Common myeloid progenitor, CD34-positive (primary cell): ENCODE data around the gene FAM120C.

ENCODE experiments used
- CTCF ChIA-PET: fragments of 350-600 bp; sonication (Branson Sonifier 250); formaldehyde crosslinking; loops from one replicate; lab custom pipeline; 2021; ENCODE audit warnings: antibody characterized with exemption; lab: Charles Lee
- POLR2A ChIA-PET: fragments of 350-600 bp; sonication (Branson Sonifier 250); formaldehyde crosslinking; loops from one replicate; lab custom pipeline; 2021; ENCODE audit warnings: antibody characterized with exemption; lab: Charles Lee
- DNase-seq, 3 donors: peaks; one replicate each; pipeline versions ENCODE4 v3.0.0 to v3.0.0-alpha.2; 2013
- H3K27ac ChIP-seq, 2 experiments: 1 replicate in 1 of 2; 2 replicates in 1 of 2; pipeline ENCODE4 v1.7.0; 2013; ENCODE audit warnings: inconsistent platforms in 2 of 2, low read length in 2 of 2, mild to moderate bottlenecking in 2 of 2, low read depth in 1 of 2, moderate library complexity in 1 of 2; ENCODE audit not compliant: severe bottlenecking in 2 of 2, insufficient read depth in 1 of 2, poor library complexity in 1 of 2
- H3K27me3 ChIP-seq, 5 experiments: replicated peaks in 2 of 5; 1 replicate in 3 of 5; 2 replicates in 2 of 5; pipeline versions ENCODE4 v1.6.1 to v1.7.0; 2013; ENCODE audit warnings: low read length in 4 of 5, mild to moderate bottlenecking in 2 of 5, moderate library complexity in 2 of 5, inconsistent platforms in 1 of 5; ENCODE audit not compliant: insufficient read depth in 5 of 5, control insufficient read depth in 4 of 5
- H3K36me3 ChIP-seq, 4 experiments: 1 replicate in 2 of 4; 2 replicates in 2 of 4; pipeline versions ENCODE4 v1.6.1 to v1.7.0; 2013; ENCODE audit warnings: low read length in 3 of 4, control low read depth in 1 of 4, mild to moderate bottlenecking in 1 of 4; ENCODE audit not compliant: control insufficient read depth in 4 of 4, insufficient read depth in 4 of 4
- H3K4me1 ChIP-seq, 4 experiments: 1 replicate in 3 of 4; 2 replicates in 1 of 4; pipeline versions ENCODE4 v1.6.1 to v1.7.1; 2013; ENCODE audit warnings: low read length in 3 of 4, mild to moderate bottlenecking in 3 of 4, control low read depth in 1 of 4, inconsistent platforms in 1 of 4, moderate library complexity in 1 of 4; ENCODE audit not compliant: control insufficient read depth in 4 of 4, insufficient read depth in 4 of 4; ENCODE audit errors: control extremely low read depth in 1 of 4
- H3K4me3 ChIP-seq, 7 experiments: 1 replicate in 4 of 7; 2 replicates in 3 of 7; pipeline versions ENCODE4 v1.5.1 to v1.7.0; 2013; ENCODE audit warnings: mild to moderate bottlenecking in 7 of 7, low read length in 6 of 7, moderate library complexity in 6 of 7, inconsistent platforms in 2 of 7, low read depth in 2 of 7, control low read depth in 1 of 7; ENCODE audit not compliant: insufficient read depth in 4 of 7, control insufficient read depth in 1 of 7; ENCODE audit errors: extremely low read depth in 1 of 7
- H3K9me3 ChIP-seq, 5 experiments: 1 replicate in 4 of 5; 2 replicates in 1 of 5; pipeline versions ENCODE4 v1.6.1 to v1.7.1; 2013; ENCODE audit warnings: low read length in 4 of 5, mild to moderate bottlenecking in 2 of 5, inconsistent platforms in 1 of 5, low read depth in 1 of 5, moderate library complexity in 1 of 5; ENCODE audit not compliant: control insufficient read depth in 4 of 5, insufficient read depth in 2 of 5; ENCODE audit errors: control extremely low read depth in 1 of 5
- WGBS: methylation state at CpG from one replicate; pipeline ENCODE4 v1.1.5; 2013; ENCODE audit not compliant: insufficient coverage; 5-methylcytosine and 5-hydroxymethylcytosine counted together

FAM120C gene

DNA sequence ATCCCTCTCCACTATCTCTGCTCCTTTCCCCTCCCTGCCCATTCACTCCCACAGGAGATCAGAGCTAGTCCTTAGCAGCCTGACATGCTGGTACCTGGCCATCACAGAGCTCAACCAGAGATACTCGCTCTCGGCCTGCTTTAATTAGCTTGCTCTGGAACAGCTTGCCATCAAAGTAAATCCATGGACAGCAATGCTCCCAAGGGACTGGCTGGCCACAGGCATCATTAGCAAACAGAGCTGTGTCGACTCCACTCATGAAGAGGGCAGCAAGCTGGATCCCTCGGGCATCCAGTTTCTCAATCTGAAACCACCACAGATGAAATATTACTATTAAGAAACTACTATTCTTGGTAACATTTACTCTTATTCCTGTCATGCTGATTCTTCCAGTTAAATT lies 95.4 kb downstream of the FAM120C start:
- no peaks in the 10 kb centered on the region for H3K27me3 ChIP-seq
- 86% methylated on average over 4 of the region's 4 CpGs for WGBS

DNA sequence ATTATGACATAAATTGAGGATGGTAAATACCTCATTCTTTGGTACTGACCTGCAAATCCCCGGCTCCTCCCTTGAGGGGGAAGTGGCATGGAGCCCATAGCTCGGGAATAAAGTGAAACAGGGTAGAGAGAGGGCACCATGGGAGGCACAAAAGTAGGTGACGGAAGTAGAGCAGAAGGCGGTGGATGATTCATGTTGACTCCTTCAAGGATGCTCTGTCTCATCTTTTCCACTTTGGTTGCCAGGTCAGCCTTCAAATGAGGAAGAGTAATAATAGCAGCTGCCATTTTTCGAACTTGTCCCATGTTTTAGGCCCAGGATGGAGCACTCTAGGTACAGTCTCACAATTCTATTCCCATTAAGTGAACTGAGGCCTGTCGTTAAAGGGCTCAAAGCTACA lies 97.4 kb downstream of the FAM120C start:
- ChIA-PET POLR2A (no interaction called here), CTCF (interaction anchor here (0.6 kb wide), 1 partner anchor 147 kb away, joined by 3 read pairs; no protein-coding TSS in a partner anchor)
- Histone ChIP-seq H3K4me1 (no peaks in the 10 kb centered on the region), H3K9me3 (no peaks in the 10 kb centered on the region), H3K27ac (no peak overlapping the region), H3K36me3 (peaks cover 0 to 13% (median 3%) of the 10 kb centered on the region in 4 experiments), H3K4me3 (no peak overlapping the region), H3K27me3 (no peaks in the 10 kb centered on the region)
- no peak for DNase-seq
- 82% methylated on average over 5 of the region's 6 CpGs for WGBS

More for the DNA sequence above, 95.4 kb downstream of the FAM120C start:
- Histone ChIP-seq H3K9me3 (no peaks in the 10 kb centered on the region), H3K27ac (no peak overlapping the region), H3K36me3 (peaks cover 0 to 12% (median 2%) of the 10 kb centered on the region in 4 experiments), H3K4me1 (no peaks in the 10 kb centered on the region), H3K4me3 (no peak overlapping the region)
- ChIA-PET POLR2A (no interaction called here), CTCF (interaction anchor here (1.0 kb wide), 1 partner anchor 74 kb away, joined by 3 read pairs; no protein-coding TSS in a partner anchor)
- no peak for DNase-seq

DNA sequence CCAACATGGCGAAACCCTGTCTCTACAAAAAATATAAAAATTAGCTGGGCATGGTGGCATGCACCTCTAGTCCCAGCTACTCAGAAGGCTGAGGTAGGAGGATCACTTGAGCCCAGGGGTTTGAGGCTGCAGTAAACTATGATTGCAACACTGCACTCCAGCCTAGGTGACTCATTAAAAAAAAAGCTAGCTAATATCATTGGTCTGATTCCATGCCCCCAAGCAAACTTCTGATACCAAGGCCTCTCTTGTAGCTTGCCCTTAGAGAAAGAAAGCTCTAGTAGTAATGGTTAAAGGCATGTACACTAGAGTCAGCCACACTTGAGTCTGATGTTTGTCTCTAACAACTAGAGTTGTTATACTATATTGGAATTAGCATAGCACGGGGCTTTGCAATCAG lies 106.2 kb downstream of the FAM120C start:
- Histone ChIP-seq H3K9me3 (no peaks in the 10 kb centered on the region), H3K27me3 (no peaks in the 10 kb centered on the region), H3K4me3 (no peak overlapping the region), H3K4me1 (no peaks in the 10 kb centered on the region), H3K27ac (no peak overlapping the region), H3K36me3 (peaks cover 0 to 11% (median 4%) of the 10 kb centered on the region in 4 experiments)
- DNase-seq = no peak
- 100% methylated on average over 1 of the region's 2 CpGs for WGBS
- CTCF ChIA-PET = no interaction called here
- POLR2A ChIA-PET = no interaction called here

GRCh38 chrX:54074826-54075225 lies 108.2 kb downstream of the FAM120C start:
- POLR2A ChIA-PET = interaction anchor here (0.6 kb wide), 1 partner anchor 50 kb away, joined by 4 read pairs; no protein-coding TSS in a partner anchor
- Histone ChIP-seq H3K4me3 (no peak overlapping the region), H3K9me3 (no peaks in the 10 kb centered on the region), H3K27ac (no peak overlapping the region), H3K36me3 (peaks cover 0 to 9% (median 3%) of the 10 kb centered on the region in 4 experiments), H3K4me1 (no peaks in the 10 kb centered on the region), H3K27me3 (no peaks in the 10 kb centered on the region)
- 93% methylated on average over 3 of the region's 6 CpGs for WGBS
- DNase-seq = no peak
- CTCF ChIA-PET = no interaction called here

DNA sequence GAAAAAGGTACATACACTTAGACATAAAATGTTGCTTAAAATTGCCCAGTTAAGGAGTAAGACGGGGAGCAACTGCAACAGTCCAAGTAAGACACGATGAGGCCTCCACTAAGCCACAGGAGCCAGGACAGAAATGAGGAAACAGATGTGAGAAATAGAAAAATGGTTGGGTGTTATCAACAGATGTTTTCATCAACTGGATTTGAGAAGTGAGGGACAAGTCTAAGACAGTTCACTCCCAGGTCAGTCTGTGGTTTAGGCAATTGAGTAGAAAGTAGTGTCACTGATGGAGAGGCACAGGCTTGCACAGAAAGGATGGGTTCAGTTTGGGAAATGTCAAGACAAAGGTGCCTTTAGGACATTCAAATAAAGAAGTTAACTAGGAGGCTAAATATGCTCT lies 115.3 kb downstream of the FAM120C start:
- Histone ChIP-seq H3K27me3 (no peaks in the 10 kb centered on the region), H3K36me3 (peaks cover 0 to 2% (median 0%) of the 10 kb centered on the region in 4 experiments), H3K27ac (no peak overlapping the region), H3K9me3 (no peaks in the 10 kb centered on the region), H3K4me3 (no peak overlapping the region), H3K4me1 (peaks cover 0 to 9% (median 8%) of the 10 kb centered on the region in 4 experiments)
- WGBS = 37% methylated on average over 2 of the region's 2 CpGs
- ChIA-PET CTCF (no interaction called here), POLR2A (no interaction called here)
- DNase-seq = peak in 2 of 3 donors; percentile 69 to 84

- CTCF ChIA-PET = interaction anchor here (0.8 kb wide), 1 partner anchor 17 kb away, joined by 3 read pairs; no protein-coding TSS in a partner anchor
These were observed 116.2 kb downstream of the FAM120C start for GRCh38 chrX:54066841-54067240.

GRCh38 chrX:54064564-54064963 lies 118.5 kb downstream of the FAM120C start:
- no CpG with 5 or more reads among the region's 3 CpGs for WGBS
- no peak for DNase-seq
- CTCF ChIA-PET = no interaction called here
- Histone ChIP-seq H3K36me3 (no peaks in the 10 kb centered on the region), H3K4me3 (no peak overlapping the region), H3K27me3 (no peaks in the 10 kb centered on the region), H3K9me3 (no peaks in the 10 kb centered on the region), H3K27ac (no peak overlapping the region), H3K4me1 (peaks cover 0 to 9% (median 8%) of the 10 kb centered on the region in 4 experiments)
- POLR2A ChIA-PET = no interaction called here

More at GRCh38 chrX:54066841-54067240, 116.2 kb downstream of the FAM120C start:
- Histone ChIP-seq H3K4me1 (peaks cover 0 to 9% (median 8%) of the 10 kb centered on the region in 4 experiments), H3K36me3 (peaks cover 0 to 2% (median 0%) of the 10 kb centered on the region in 4 experiments), H3K27ac (no peak overlapping the region), H3K9me3 (no peaks in the 10 kb centered on the region), H3K4me3 (no peak overlapping the region), H3K27me3 (no peaks in the 10 kb centered on the region)
- POLR2A ChIA-PET = interaction anchor here (0.5 kb wide), 1 partner anchor 186 kb away, joined by 4 read pairs; no protein-coding TSS in a partner anchor
- peak in 1 of 3 donors; percentile 13 for DNase-seq
